Upper lobe of left lung (tissue), 6 donors: ENCODE results near the gene DOCK4. TPM values are rescaled to one million over a fixed set of nuclear protein-coding genes. Genes with fewer than 3 reads are reported as not detected.

Experiments used
- ATAC-seq, 2 donors: fragments of 200-7000 bp; cut with Tn5 transposase; one replicate each; pipeline ENCODE4 v1.9.1; 2022; ENCODE audit warnings: mild to moderate bottlenecking in 2 of 2, moderate library complexity in 2 of 2; ENCODE audit not compliant: low FRiP score in 2 of 2
- DNase-seq, 2 donors: peaks; one replicate each; pipeline ENCODE4 v3.0.0-alpha.2; 2019 to 2020
- H3K27ac ChIP-seq, 4 donors: fragments of 200-600 bp; sonication (generic); one replicate each; pipeline ENCODE4 v1.5.1; 2016 to 2019
- H3K27me3 ChIP-seq, 4 donors: fragments of 200-600 bp; sonication (generic); one replicate each; pipeline ENCODE4 v1.5.1; 2017 to 2019
- H3K36me3 ChIP-seq, 4 donors: fragments of 200-600 bp; sonication (generic); one replicate each; pipeline ENCODE4 v1.5.1; 2016 to 2019
- H3K4me1 ChIP-seq, 4 donors: fragments of 200-600 bp; sonication (generic); one replicate each; pipeline ENCODE4 v1.5.1; 2018 to 2019
- H3K4me3 ChIP-seq, 4 donors: fragments of 200-600 bp; sonication (generic); one replicate each; pipeline ENCODE4 v1.5.1; 2017 to 2019; ENCODE audit warnings: mild to moderate bottlenecking in 2 of 4, moderate library complexity in 1 of 4
- H3K9me3 ChIP-seq, 4 donors: fragments of 200-600 bp; sonication (generic); one replicate each; pipeline ENCODE4 v1.5.1; 2018 to 2019
- CTCF ChIP-seq, 6 experiments: fragments of 450-650 bp in 4 of 6; fragments of 200-600 bp in 2 of 6; sonication (generic) in 2 of 6; IDR thresholded peaks; one replicate each; pipeline ENCODE4 v1.5.1; 2016 to 2019; ENCODE audit warnings: antibody characterized with exemption in 6 of 6
- EP300 ChIP-seq, 4 donors: sonication (generic); formaldehyde crosslinking; IDR thresholded peaks; one replicate each; pipeline ENCODE4 v1.5.1; 2017; ENCODE audit warnings: antibody characterized with exemption in 4 of 4, control low read depth in 2 of 4
- POLR2A ChIP-seq, 4 donors: fragments of 450-650 bp; IDR thresholded peaks; one replicate each; pipeline ENCODE4 v1.5.1; 2016 to 2017; ENCODE audit warnings: antibody characterized with exemption in 4 of 4, mild to moderate bottlenecking in 2 of 4
- POLR2AphosphoS5 ChIP-seq, 2 donors: sonication (generic); formaldehyde crosslinking; IDR thresholded peaks; one replicate each; pipeline ENCODE4 v1.5.1; 2017; ENCODE audit warnings: antibody characterized with exemption in 2 of 2
- WGBS, 2 donors: methylation state at CpG; one replicate each; pipeline ENCODE4 v1.1.5; 2017 to 2018; 5-methylcytosine and 5-hydroxymethylcytosine counted together
- total RNA-seq, 6 donors: library from RNA; depleted of rRNA in 4 of 6; stranded (reverse); fragments of >200 nt in 4 of 6; gene quantifications; one replicate each; pipeline versions ENCODE4 v1.1.0 to v1.2.1, GENCODE V29; 2016 to 2021
- donor health status: DM: no; HTN: no; CAD: no; lungs with moderate emphysema.
- donor health status: DM: no; HTN: yes; CAD: no; lungs with severe emphysema.

Gene DOCK4
- total RNA-seq, 6 donors from 2014 or later = 53.6 to 166 (median 100) TPM

- Histone ChIP-seq H3K9me3 (no peaks in the 10 kb centered on the region), H3K27me3 (no peaks in the 10 kb centered on the region), H3K4me1 (peaks cover 6 to 26% (median 12%) of the 10 kb centered on the region in 4 donors), H3K27ac (no peak overlapping the region), H3K4me3 (no peak overlapping the region), H3K36me3 (no peaks in the 10 kb centered on the region)
- ATAC-seq = no peak
- WGBS, 2 donors = 47 to 59% methylated on average over 5 of the region's 5 CpGs
- TF ChIP-seq CTCF (IDR thresholded peaks at IDR 0.05) = no peak
- TF ChIP-seq POLR2AphosphoS5 (IDR thresholded peaks at IDR 0.05) = no peak
- no peak for TF ChIP-seq POLR2A (IDR thresholded peaks at IDR 0.05)
- TF ChIP-seq EP300 (IDR thresholded peaks at IDR 0.05) = no peak
- DNase-seq = no peak
These were observed 194.0 kb downstream of the DOCK4 start for GRCh38 chr7:112012242-112012641.

- DNase-seq (no peak), ATAC-seq (no peak)
- H3K27me3 ChIP-seq = no peaks in the 10 kb centered on the region
- TF ChIP-seq POLR2AphosphoS5 (IDR thresholded peaks at IDR 0.05) = no peak
- TF ChIP-seq EP300 (IDR thresholded peaks at IDR 0.05) = no peak
- no peak for TF ChIP-seq CTCF (IDR thresholded peaks at IDR 0.05)
- TF ChIP-seq POLR2A (IDR thresholded peaks at IDR 0.05) = no peak
- WGBS, 2 donors = 48 to 54% methylated on average over 4 of the region's 4 CpGs
- H3K4me3 ChIP-seq = no peak overlapping the region
- peaks cover 6 to 31% (median 12%) of the 10 kb centered on the region in 4 donors for H3K4me1 ChIP-seq
- no peaks in the 10 kb centered on the region for H3K9me3 ChIP-seq
- H3K27ac ChIP-seq = peak overlapping the region in 2 of 4 donors; percentile 31 to 55
- H3K36me3 ChIP-seq = no peaks in the 10 kb centered on the region
These were observed 195.2 kb downstream of the DOCK4 start for GRCh38 chr7:112010994-112011393.

GRCh38 chr7:112010109-112010508 lies 196.1 kb downstream of the DOCK4 start:
- Histone ChIP-seq H3K27me3 (no peaks in the 10 kb centered on the region), H3K4me1 (peaks cover 6 to 27% (median 10%) of the 10 kb centered on the region in 4 donors), H3K9me3 (no peaks in the 10 kb centered on the region), H3K27ac (no peak overlapping the region), H3K36me3 (no peaks in the 10 kb centered on the region), H3K4me3 (no peak overlapping the region)
- DNase-seq (no peak), ATAC-seq (no peak)
- TF ChIP-seq POLR2A (IDR thresholded peaks at IDR 0.05) = no peak
- no peak for TF ChIP-seq CTCF (IDR thresholded peaks at IDR 0.05)
- TF ChIP-seq POLR2AphosphoS5 (IDR thresholded peaks at IDR 0.05) = no peak
- TF ChIP-seq EP300 (IDR thresholded peaks at IDR 0.05) = no peak
- WGBS, 2 donors = 75 to 100% methylated on average over 2 of the region's 2 CpGs

- DNase-seq (no peak), ATAC-seq (no peak)
- no peak for TF ChIP-seq CTCF (IDR thresholded peaks at IDR 0.05)
- no peak for TF ChIP-seq POLR2AphosphoS5 (IDR thresholded peaks at IDR 0.05)
- TF ChIP-seq POLR2A (IDR thresholded peaks at IDR 0.05) = no peak
- no peak for TF ChIP-seq EP300 (IDR thresholded peaks at IDR 0.05)
- Histone ChIP-seq H3K4me1 (peaks cover 6 to 26% (median 10%) of the 10 kb centered on the region in 4 donors), H3K27me3 (no peaks in the 10 kb centered on the region), H3K4me3 (no peak overlapping the region), H3K27ac (peak overlapping the region in 1 of 4 donors; percentile 20), H3K9me3 (no peaks in the 10 kb centered on the region), H3K36me3 (no peaks in the 10 kb centered on the region)
These were observed 197.1 kb downstream of the DOCK4 start for GRCh38 chr7:112009081-112009480.

- no peak for ATAC-seq
- WGBS, 2 donors = 95 to 96% methylated on average over 4 of the region's 4 CpGs
These were observed 199.0 kb downstream of the DOCK4 start for GRCh38 chr7:112007185-112007584.

More at GRCh38 chr7:112007185-112007584, 199.0 kb downstream of the DOCK4 start:
- no peak overlapping the region for H3K27ac ChIP-seq
- H3K4me3 ChIP-seq = no peak overlapping the region
- TF ChIP-seq EP300 (IDR thresholded peaks at IDR 0.05) = no peak
- TF ChIP-seq POLR2A (IDR thresholded peaks at IDR 0.05) = no peak
- no peak for TF ChIP-seq POLR2AphosphoS5 (IDR thresholded peaks at IDR 0.05)
- TF ChIP-seq CTCF (IDR thresholded peaks at IDR 0.05) = no peak
- no peaks in the 10 kb centered on the region for H3K9me3 ChIP-seq
- DNase-seq = no peak
- peaks cover 6 to 29% (median 7%) of the 10 kb centered on the region in 4 donors for H3K4me1 ChIP-seq
- peaks cover 0 to 10% (median 0%) of the 10 kb centered on the region in 4 donors for H3K36me3 ChIP-seq
- no peaks in the 10 kb centered on the region for H3K27me3 ChIP-seq
